COLO668 (cell line): Measurements from ENCODE around the gene CD80.

Experiments used
- DNase-seq: peaks from one replicate; lab custom pipeline; 2025; ENCODE audit not compliant: unreplicated experiment; lab: John Stamatoyannopoulos, UW

CD80 gene

GRCh38 chr3:119500265-119500664, 59.1 kb downstream of the CD80 start:
- DNase-seq: no peak

GRCh38 chr3:119498186-119499011, 61.0 kb downstream of the CD80 start, which contains the start of gene TIMMDC1:
TSS of gene TIMMDC1 (plus strand) at chr3:119498547. CDS start at chr3:119498734, 187 bp downstream.
- DNase-seq: peak; percentile 92

GRCh38 chr3:119497820-119498185, 61.6 kb downstream of the CD80 start:
- peak; percentile 7 for DNase-seq

DNA sequence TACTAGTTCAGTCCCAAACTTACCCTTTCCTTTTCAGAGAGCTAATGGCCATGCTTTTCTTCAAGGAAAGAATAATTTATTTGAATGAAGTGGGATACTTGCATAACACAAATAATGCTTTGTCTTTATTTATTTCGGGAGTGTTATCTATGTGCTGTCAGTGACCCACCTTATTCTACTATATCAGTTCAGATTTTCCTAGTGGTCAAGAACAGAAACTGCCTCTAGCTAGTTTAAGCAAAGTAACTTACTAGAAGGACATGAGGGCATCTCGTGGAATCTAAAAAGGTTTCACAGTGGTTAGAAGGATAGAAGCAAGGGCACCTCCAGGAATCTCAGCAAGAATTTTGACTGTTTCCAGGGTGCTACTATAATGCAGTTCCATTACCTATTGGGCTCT, 64.8 kb downstream of the CD80 start:
- no peak for DNase-seq

DNA sequence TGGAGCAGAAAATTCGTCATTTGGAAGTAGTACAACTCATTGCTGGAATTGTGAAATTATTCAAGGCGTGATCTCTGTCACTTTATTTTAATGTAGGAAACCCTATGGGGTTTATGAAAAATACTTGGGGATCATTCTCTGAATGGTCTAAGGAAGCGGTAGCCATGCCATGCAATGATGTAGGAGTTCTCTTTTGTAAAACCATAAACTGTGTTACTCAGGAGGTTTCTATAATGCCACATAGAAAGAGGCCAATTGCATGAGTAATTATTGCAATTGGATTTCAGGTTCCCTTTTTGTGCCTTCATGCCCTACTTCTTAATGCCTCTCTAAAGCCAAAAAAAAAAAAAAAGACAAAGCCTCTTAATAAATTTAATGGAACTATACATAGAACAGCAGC, 66.6 kb downstream of the CD80 start:
- no peak for DNase-seq

- DNase-seq: no peak
These were observed 67.3 kb downstream of the CD80 start for GRCh38 chr3:119492128-119492527.

DNA sequence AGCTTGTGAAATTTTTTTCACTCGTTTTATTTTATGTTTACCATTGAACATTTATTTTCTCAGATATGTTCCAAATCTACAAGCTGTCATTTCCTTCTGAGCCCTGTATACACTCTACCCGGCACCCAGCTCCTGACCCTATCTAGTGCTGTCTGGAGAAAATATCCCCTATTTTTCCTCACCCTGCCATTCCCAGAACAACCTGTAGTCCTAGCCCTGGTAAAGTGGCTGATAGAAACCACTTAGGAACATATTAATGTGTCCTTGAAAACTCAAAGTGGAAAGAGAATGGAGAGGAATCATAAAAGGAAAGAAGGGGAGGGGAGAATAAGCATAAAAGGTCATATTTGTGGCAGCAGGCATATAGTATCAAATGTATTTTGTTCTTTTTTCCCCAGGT, 69.3 kb downstream of the CD80 start:
- DNase-seq: no peak

DNA sequence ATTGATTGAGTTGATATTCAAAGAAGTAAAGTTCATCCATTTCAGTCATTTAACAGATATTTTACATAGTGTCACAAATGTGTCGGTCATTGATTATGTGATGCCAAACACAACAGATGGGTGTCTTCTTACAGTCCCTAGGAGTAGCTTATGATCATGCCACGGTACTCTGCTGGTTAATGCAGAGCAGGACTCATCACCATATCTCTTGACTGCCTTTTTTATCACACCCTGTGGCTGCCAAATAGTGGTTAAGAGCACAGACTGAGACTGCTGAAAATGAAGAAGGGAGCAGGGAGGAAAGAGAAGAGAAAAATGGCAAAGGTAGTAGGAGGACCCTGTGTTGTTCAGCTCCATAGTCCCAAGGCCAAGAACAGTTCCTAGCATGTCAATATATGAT, 73.9 kb downstream of the CD80 start:
- DNase-seq: no peak

DNA sequence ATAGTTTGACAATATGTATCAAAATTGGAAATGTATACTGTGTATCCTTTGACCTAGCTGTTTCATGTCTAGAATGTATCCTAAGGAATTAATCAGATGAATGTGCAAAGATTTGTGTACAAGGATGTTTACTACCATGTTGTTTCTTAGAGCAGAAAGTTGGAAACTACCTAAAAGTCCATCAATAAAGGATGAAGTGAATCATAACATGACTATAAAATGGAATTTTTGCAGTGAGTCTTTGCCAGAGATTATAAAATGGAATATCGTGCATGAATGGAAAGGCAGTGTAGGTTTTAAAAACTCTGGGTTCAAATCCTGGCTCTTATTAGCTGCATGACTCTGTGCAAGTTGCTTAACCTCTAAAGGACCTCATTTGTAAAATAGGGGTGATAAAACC, 76.3 kb downstream of the CD80 start:
- no peak for DNase-seq

DNA sequence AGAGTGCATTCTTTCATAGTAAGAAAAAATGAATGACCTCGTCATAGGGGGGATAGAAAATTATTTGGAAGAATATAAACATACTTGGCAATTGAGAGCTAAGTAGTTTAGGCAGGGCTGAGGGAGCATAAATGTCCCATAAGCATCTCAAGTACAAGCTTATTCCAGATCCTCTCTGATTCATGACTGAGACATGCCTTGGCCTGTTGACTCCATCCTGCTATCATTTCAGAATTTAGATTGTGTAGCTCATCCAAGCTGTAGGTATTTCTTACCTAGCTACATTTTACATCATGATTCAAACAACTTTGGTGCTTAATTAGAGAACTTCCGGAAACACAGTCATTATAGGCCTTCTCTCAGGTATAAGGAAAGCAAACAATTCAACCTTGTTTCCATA, 78.3 kb downstream of the CD80 start:
- DNase-seq: no peak
